Gastroesophageal sphincter (tissue), 3 donors: ENCODE data around the gene MEGF8.

ENCODE experiments used
- POLR2A ChIP-seq, 2 donors: fragments of 450-650 bp; IDR thresholded peaks; one replicate each; pipeline ENCODE4 v1.6.1; 2017; ENCODE audit warnings: antibody characterized with exemption in 2 of 2, mild to moderate bottlenecking in 2 of 2, moderate library complexity in 1 of 2
- TF ChIP-seq, protein P1 (sequence below), 4 experiments: fragments of 200-600 bp in 2 of 4; fragments of 450-650 bp in 2 of 4; sonication (generic) in 1 of 4; IDR thresholded peaks; one replicate each; pipeline ENCODE4 v1.5.1; 2017 to 2019; ENCODE audit warnings: antibody characterized with exemption in 4 of 4, mild to moderate bottlenecking in 2 of 4, moderate library complexity in 2 of 4

DNA sequence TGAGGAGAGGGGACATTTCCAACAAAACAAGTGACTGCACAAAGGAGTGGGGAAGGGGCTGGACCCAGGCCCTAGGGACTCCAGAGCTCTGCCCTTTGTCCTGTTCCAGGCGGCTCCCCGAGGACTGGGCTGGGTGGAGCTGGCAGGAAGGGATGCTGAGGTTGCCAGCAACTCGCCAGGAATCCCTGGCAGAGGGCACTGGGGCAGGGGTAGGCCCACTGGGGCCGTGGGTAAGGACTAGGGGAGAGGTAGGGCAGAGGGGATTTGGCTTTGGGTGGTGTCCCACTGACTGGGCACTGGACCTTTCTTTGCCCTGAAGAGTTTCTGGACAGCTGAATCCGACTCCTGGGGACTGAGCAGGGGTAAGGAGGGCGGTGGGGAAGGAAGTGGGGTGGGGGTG, 93.9 kb downstream of the MEGF8 start:
- TF ChIP-seq, protein P1, sequence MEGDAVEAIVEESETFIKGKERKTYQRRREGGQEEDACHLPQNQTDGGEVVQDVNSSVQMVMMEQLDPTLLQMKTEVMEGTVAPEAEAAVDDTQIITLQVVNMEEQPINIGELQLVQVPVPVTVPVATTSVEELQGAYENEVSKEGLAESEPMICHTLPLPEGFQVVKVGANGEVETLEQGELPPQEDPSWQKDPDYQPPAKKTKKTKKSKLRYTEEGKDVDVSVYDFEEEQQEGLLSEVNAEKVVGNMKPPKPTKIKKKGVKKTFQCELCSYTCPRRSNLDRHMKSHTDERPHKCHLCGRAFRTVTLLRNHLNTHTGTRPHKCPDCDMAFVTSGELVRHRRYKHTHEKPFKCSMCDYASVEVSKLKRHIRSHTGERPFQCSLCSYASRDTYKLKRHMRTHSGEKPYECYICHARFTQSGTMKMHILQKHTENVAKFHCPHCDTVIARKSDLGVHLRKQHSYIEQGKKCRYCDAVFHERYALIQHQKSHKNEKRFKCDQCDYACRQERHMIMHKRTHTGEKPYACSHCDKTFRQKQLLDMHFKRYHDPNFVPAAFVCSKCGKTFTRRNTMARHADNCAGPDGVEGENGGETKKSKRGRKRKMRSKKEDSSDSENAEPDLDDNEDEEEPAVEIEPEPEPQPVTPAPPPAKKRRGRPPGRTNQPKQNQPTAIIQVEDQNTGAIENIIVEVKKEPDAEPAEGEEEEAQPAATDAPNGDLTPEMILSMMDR (IDR thresholded peaks at IDR 0.05), result no peak
- no peak for TF ChIP-seq POLR2A (IDR thresholded peaks at IDR 0.05)
